ENCODE measurements around the gene TECPR2.
"Not testable (repeated sequence)": the region's sequence is repeated elsewhere in the genome, so short reads cannot be mapped to it uniquely, and the experiment has no call there.

The TECPR2 gene

GRCh38 chr14:102362545-102363181 is at the start of gene TECPR2, which contains the start of gene CINP:
Gene TECPR2, plus strand, starts transcription at chr14:102362941. Its CDS starts 13,781 bp downstream, at chr14:102376722.
Gene CINP, minus strand, starts transcription at chr14:102362890. Its CDS starts 39 bp downstream, at chr14:102362851.
- DNase-seq, result peak; percentile 99

GRCh38 chr14:102314242-102315011 is 48.3 kb upstream of the TECPR2 start:
- DNase-seq, result peak; percentile 91

- no peak for DNase-seq
Observed at GRCh38 chr14:102315121-102315520, 47.6 kb upstream of the TECPR2 start.

GRCh38 chr14:102316338-102316742 is 46.4 kb upstream of the TECPR2 start:
- DNase-seq, result peak; percentile 79

GRCh38 chr14:102316743-102317563 is 45.8 kb upstream of the TECPR2 start:
- DNase-seq, result peak; percentile 95

GRCh38 chr14:102317564-102318248 is 45.0 kb upstream of the TECPR2 start:
- DNase-seq, result peak; percentile 76

- DNase-seq, result peak; percentile 53
Observed at GRCh38 chr14:102318781-102319276, 43.9 kb upstream of the TECPR2 start.

GRCh38 chr14:102319351-102320032 is 43.2 kb upstream of the TECPR2 start, which contains the start of gene ZNF839:
Gene ZNF839, plus strand, starts transcription at chr14:102319746. Its CDS starts 20 bp downstream, at chr14:102319766.
- DNase-seq, result peak; percentile 97

- DNase-seq, result peak; percentile 53
Observed at GRCh38 chr14:102320033-102320660, 42.6 kb upstream of the TECPR2 start.

- no peak for DNase-seq
Observed at GRCh38 chr14:102320671-102321455, 41.9 kb upstream of the TECPR2 start.

- DNase-seq, result no peak
Observed at GRCh38 chr14:102321456-102322422, 41.0 kb upstream of the TECPR2 start.

GRCh38 chr14:102323102-102323501 is 39.6 kb upstream of the TECPR2 start:
- DNase-seq, result peak; percentile 68

- DNase-seq, result no peak
Observed at GRCh38 chr14:102325791-102326345, 36.9 kb upstream of the TECPR2 start.

GRCh38 chr14:102326583-102326982 is 36.2 kb upstream of the TECPR2 start:
- no peak for DNase-seq

GRCh38 chr14:102329381-102329780 is 33.4 kb upstream of the TECPR2 start:
- not testable (repeated sequence) for DNase-seq

GRCh38 chr14:102330806-102331205 is 31.9 kb upstream of the TECPR2 start:
- no peak for DNase-seq

- DNase-seq, result no peak
Observed at GRCh38 chr14:102333390-102333789, 29.4 kb upstream of the TECPR2 start.

- no peak for DNase-seq
Observed at GRCh38 chr14:102333795-102334705, 28.7 kb upstream of the TECPR2 start.
